T-helper 17 cell (primary cell): ENCODE measurements around the gene PHF21B. TPM values are rescaled to one million over a fixed set of nuclear protein-coding genes. Genes with fewer than 3 reads are reported as not detected.
"Not testable (repeated sequence)": the region's sequence is repeated elsewhere in the genome, so short reads cannot be mapped to it uniquely, and the experiment has no call there.

ENCODE experiments used
- ATAC-seq: fragments of 150-1000 bp; cut with Tn5 transposase; 2 replicates; pipeline ENCODE4 v1.10.0; 2021; ENCODE audit warnings: mild to moderate bottlenecking, moderate library complexity
- DNase-seq, 3 donors: peaks; one replicate each; pipeline versions ENCODE4 v3.0.0 to v3.0.0-alpha.2; 2020 to 2021
- H3K9me3 ChIP-seq: one replicate; pipeline ENCODE4 v1.7.0; 2013; ENCODE audit warnings: low read length, mild to moderate bottlenecking; ENCODE audit not compliant: control insufficient read depth, poor library complexity, severe bottlenecking
- H3K27ac Mint-ChIP-seq: one replicate; pipeline ENCODE4 v1.8.0; 2022; ENCODE audit warnings: mild to moderate bottlenecking, moderate library complexity, mixed read lengths
- H3K27me3 Mint-ChIP-seq: one replicate; pipeline ENCODE4 v1.8.0; 2022; ENCODE audit warnings: mixed read lengths
- H3K36me3 Mint-ChIP-seq: one replicate; pipeline ENCODE4 v1.8.0; 2022; ENCODE audit warnings: low read depth, mixed read lengths
- H3K4me1 Mint-ChIP-seq: one replicate; pipeline ENCODE4 v1.8.0; 2022; ENCODE audit warnings: mild to moderate bottlenecking, mixed read lengths
- H3K4me3 Mint-ChIP-seq: one replicate; pipeline ENCODE4 v1.8.0; 2022; ENCODE audit warnings: mild to moderate bottlenecking, moderate library complexity, mixed read lengths
- total RNA-seq, 4 donors: library from RNA in 2 of 4; stranded (reverse) in 2 of 4; gene quantifications; one replicate each; pipeline ENCODE4 v1.2.3 and lab custom pipeline; 2022 to 2026

Gene PHF21B
- total RNA-seq, result not detected
- 0 reads per million in 2 donors for total RNA-seq (lab: John Stamatoyannopoulos, UW)

GRCh38 chr22:45009606-45010531 is at the start of gene PHF21B:
TSS of gene PHF21B (minus strand) at chr22:45010005. CDS start at chr22:45009549, 456 bp downstream.
- H3K9me3 ChIP-seq, result no peaks in the 10 kb centered on the region
- ATAC-seq (no peak), DNase-seq (no peak)
- Mint-ChIP-seq H3K27me3 (peaks cover 61% of the 10 kb centered on the region), H3K27ac (no peak within 1 kb of the TSS), H3K36me3 (peaks cover 7% of the 10 kb centered on the region), H3K4me1 (peaks cover 13% of the 10 kb centered on the region), H3K4me3 (peak within 1 kb of the TSS; percentile 97)

GRCh38 chr22:45059296-45059695 is 49.5 kb upstream of the PHF21B start:
- ATAC-seq, result no peak
- no peak overlapping the region for H3K27ac Mint-ChIP-seq
- H3K4me1 Mint-ChIP-seq, result peaks cover 2% of the 10 kb centered on the region
- DNase-seq, result no peak
- H3K36me3 Mint-ChIP-seq, result no peaks in the 10 kb centered on the region
- H3K9me3 ChIP-seq, result no peaks in the 10 kb centered on the region
- no peak overlapping the region for H3K4me3 Mint-ChIP-seq
- H3K27me3 Mint-ChIP-seq, result peaks cover 25% of the 10 kb centered on the region

- Mint-ChIP-seq H3K27ac (no peak overlapping the region), H3K27me3 (peaks cover 19% of the 10 kb centered on the region), H3K4me3 (no peak overlapping the region), H3K36me3 (no peaks in the 10 kb centered on the region), H3K4me1 (peaks cover 2% of the 10 kb centered on the region)
- ATAC-seq, result no peak
- no peak for DNase-seq
- H3K9me3 ChIP-seq, result no peaks in the 10 kb centered on the region
Measured at GRCh38 chr22:45058622-45058912, 48.8 kb upstream of the PHF21B start.

- H3K27me3 Mint-ChIP-seq, result peaks cover 37% of the 10 kb centered on the region
- H3K4me3 Mint-ChIP-seq, result peak overlapping the region; percentile 39
- no peaks in the 10 kb centered on the region for H3K9me3 ChIP-seq
- peaks cover 2% of the 10 kb centered on the region for H3K4me1 Mint-ChIP-seq
- ATAC-seq (no peak), DNase-seq (no peak)
- H3K27ac Mint-ChIP-seq, result no peak overlapping the region
- H3K36me3 Mint-ChIP-seq, result no peaks in the 10 kb centered on the region
Measured at GRCh38 chr22:45055936-45056335, 46.1 kb upstream of the PHF21B start.

GRCh38 chr22:45053571-45053970 is 43.8 kb upstream of the PHF21B start:
- DNase-seq (no peak), ATAC-seq (no peak)
- H3K9me3 ChIP-seq, result no peaks in the 10 kb centered on the region
- Mint-ChIP-seq H3K27me3 (peaks cover 60% of the 10 kb centered on the region), H3K36me3 (no peaks in the 10 kb centered on the region), H3K4me1 (peaks cover 2% of the 10 kb centered on the region), H3K27ac (no peak overlapping the region), H3K4me3 (no peak overlapping the region)

GRCh38 chr22:45053094-45053493 is 43.3 kb upstream of the PHF21B start:
- Mint-ChIP-seq H3K4me1 (peaks cover 2% of the 10 kb centered on the region), H3K4me3 (no peak overlapping the region), H3K27ac (no peak overlapping the region), H3K36me3 (no peaks in the 10 kb centered on the region), H3K27me3 (peaks cover 64% of the 10 kb centered on the region)
- no peak for DNase-seq
- no peaks in the 10 kb centered on the region for H3K9me3 ChIP-seq
- ATAC-seq, result no peak

- DNase-seq, H3K27ac Mint-ChIP-seq, H3K4me3 Mint-ChIP-seq, ATAC-seq, H3K9me3 ChIP-seq, H3K4me1 Mint-ChIP-seq, H3K36me3 Mint-ChIP-seq: not testable (repeated sequence)
- H3K27me3 Mint-ChIP-seq, result peaks cover 64% of the 10 kb centered on the region
Measured at GRCh38 chr22:45052665-45053064, 42.9 kb upstream of the PHF21B start.

GRCh38 chr22:45051946-45052345 is 42.1 kb upstream of the PHF21B start:
- Mint-ChIP-seq H3K27me3 (peaks cover 66% of the 10 kb centered on the region), H3K4me3 (no peak overlapping the region), H3K36me3 (no peaks in the 10 kb centered on the region), H3K4me1 (peaks cover 2% of the 10 kb centered on the region), H3K27ac (no peak overlapping the region)
- ATAC-seq (no peak), DNase-seq (no peak)
- no peaks in the 10 kb centered on the region for H3K9me3 ChIP-seq

- H3K27me3 Mint-ChIP-seq, result peaks cover 69% of the 10 kb centered on the region
- ATAC-seq (no peak), DNase-seq (no peak)
- no peaks in the 10 kb centered on the region for H3K36me3 Mint-ChIP-seq
- no peaks in the 10 kb centered on the region for H3K9me3 ChIP-seq
- H3K4me1 Mint-ChIP-seq, result peaks cover 2% of the 10 kb centered on the region
- no peak overlapping the region for H3K4me3 Mint-ChIP-seq
- no peak overlapping the region for H3K27ac Mint-ChIP-seq
Measured at GRCh38 chr22:45051419-45051818, 41.6 kb upstream of the PHF21B start.

- Mint-ChIP-seq H3K36me3 (peaks cover 2% of the 10 kb centered on the region), H3K4me1 (peaks cover 2% of the 10 kb centered on the region), H3K4me3 (no peak overlapping the region), H3K27me3 (peaks cover 72% of the 10 kb centered on the region), H3K27ac (no peak overlapping the region)
- no peaks in the 10 kb centered on the region for H3K9me3 ChIP-seq
- ATAC-seq, result no peak
- DNase-seq, result no peak
Measured at GRCh38 chr22:45047260-45047659, 37.5 kb upstream of the PHF21B start.

- ATAC-seq, result no peak
- peaks cover 2% of the 10 kb centered on the region for H3K36me3 Mint-ChIP-seq
- no peak overlapping the region for H3K27ac Mint-ChIP-seq
- H3K9me3 ChIP-seq, result no peaks in the 10 kb centered on the region
- no peak overlapping the region for H3K4me3 Mint-ChIP-seq
- H3K27me3 Mint-ChIP-seq, result peaks cover 60% of the 10 kb centered on the region
- no peak for DNase-seq
- peaks cover 2% of the 10 kb centered on the region for H3K4me1 Mint-ChIP-seq
Measured at GRCh38 chr22:45045208-45045607, 35.4 kb upstream of the PHF21B start.

GRCh38 chr22:45042263-45042662 is 32.5 kb upstream of the PHF21B start:
- no peak overlapping the region for H3K27ac Mint-ChIP-seq
- peaks cover 2% of the 10 kb centered on the region for H3K4me1 Mint-ChIP-seq
- no peak overlapping the region for H3K4me3 Mint-ChIP-seq
- ATAC-seq, result no peak
- H3K36me3 Mint-ChIP-seq, result peaks cover 2% of the 10 kb centered on the region
- no peak for DNase-seq
- H3K9me3 ChIP-seq, result no peaks in the 10 kb centered on the region
- H3K27me3 Mint-ChIP-seq, result peaks cover 52% of the 10 kb centered on the region

GRCh38 chr22:45039133-45039532 is 29.3 kb upstream of the PHF21B start:
- H3K27me3 Mint-ChIP-seq, result peaks cover 63% of the 10 kb centered on the region
- H3K9me3 ChIP-seq, result no peaks in the 10 kb centered on the region
- H3K27ac Mint-ChIP-seq, result no peak overlapping the region
- peaks cover 2% of the 10 kb centered on the region for H3K36me3 Mint-ChIP-seq
- DNase-seq, result no peak
- H3K4me3 Mint-ChIP-seq, result no peak overlapping the region
- H3K4me1 Mint-ChIP-seq, result peaks cover 2% of the 10 kb centered on the region
- ATAC-seq, result no peak

GRCh38 chr22:45036154-45036553 is 26.3 kb upstream of the PHF21B start:
- Mint-ChIP-seq H3K4me1 (no peaks in the 10 kb centered on the region), H3K4me3 (no peak overlapping the region), H3K36me3 (no peaks in the 10 kb centered on the region), H3K27me3 (peaks cover 63% of the 10 kb centered on the region), H3K27ac (no peak overlapping the region)
- no peak for ATAC-seq
- no peak for DNase-seq
- H3K9me3 ChIP-seq, result no peaks in the 10 kb centered on the region
